SK-N-MC (cell line): ENCODE results near the gene TMEM145.

Source experiments
- EZH2 ChIP-seq: fragments of 200-600 bp; sonication (generic); IDR thresholded peaks from one replicate; pipeline ENCODE4 v1.6.1; 2017; ENCODE audit warnings: antibody characterized with exemption
- FOXP2 ChIP-seq: optimal IDR thresholded peaks from 2 replicates; pipeline ENCODE3; 2011; ENCODE audit warnings: mild to moderate bottlenecking, moderate library complexity; ENCODE audit not compliant: insufficient read depth; ENCODE audit errors: extremely low read length, control extremely low read depth
- POLR2AphosphoS5 ChIP-seq: IDR thresholded peaks from 2 replicates; pipeline ENCODE4 v1.6.1; 2012; ENCODE audit warnings: mild to moderate bottlenecking, low read depth, low read length, borderline replicate concordance

DNA sequence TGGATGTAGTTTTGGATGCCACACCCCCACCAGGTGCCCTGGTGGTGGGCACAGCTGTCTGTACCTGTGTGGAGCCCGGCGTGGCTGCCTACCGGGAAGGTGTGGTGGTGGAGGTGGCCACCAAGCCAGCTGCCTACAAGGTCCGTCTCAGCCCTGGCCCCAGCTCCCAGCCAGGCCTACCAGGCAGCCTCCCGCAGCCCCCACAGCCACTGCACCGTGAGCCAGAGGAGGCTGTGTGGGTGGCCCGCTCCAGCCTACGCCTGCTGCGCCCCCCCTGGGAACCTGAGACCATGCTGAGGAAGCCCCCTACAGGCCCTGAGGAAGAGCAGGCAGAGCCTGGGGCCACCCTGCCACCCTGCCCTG lies 40.6 kb upstream of the TMEM145 start:
- TF ChIP-seq EZH2 (no peak), POLR2AphosphoS5 (no peak), FOXP2 (no peak)
